ENCODE measurements around the gene ZMYND12.

The ZMYND12 gene

DNA sequence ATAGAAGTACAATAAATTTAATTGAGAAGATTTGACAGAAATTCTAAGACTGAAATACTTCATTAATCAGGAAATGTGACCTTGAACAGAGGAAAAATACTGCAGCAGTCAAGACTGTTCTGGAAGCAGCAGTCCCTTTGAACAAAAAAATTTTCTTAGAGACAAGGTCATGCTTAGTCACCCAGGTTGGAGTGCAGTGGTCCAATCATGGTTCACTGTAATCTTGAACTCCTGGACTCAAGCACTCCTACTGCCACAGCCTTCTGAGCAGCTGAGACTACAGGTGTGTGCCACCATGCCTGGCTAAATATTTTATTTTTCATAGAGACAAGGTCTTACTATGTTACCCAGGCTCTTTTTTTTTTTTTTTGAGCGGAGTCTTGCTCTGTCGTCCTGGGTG is 5.4 kb upstream of the ZMYND12 start:
- H4K8ac ChIP-seq (ENCODE audit: low read depth, low read length), result no peak overlapping the region
- H3K27me3 ChIP-seq (ENCODE audit: control insufficient read depth in 3 of 3, insufficient read depth in 3 of 3, low read depth in 1 of 3, low read length in 3 of 3), result no peaks in the 10 kb centered on the region
- peaks cover 9 to 10% of the 10 kb centered on the region in 2 donors for H3K4me1 ChIP-seq (ENCODE audit: control insufficient read depth in 2 of 2, insufficient read depth in 1 of 2, low read depth in 1 of 2, low read length in 2 of 2)
- H3K36me3 ChIP-seq (replicated peaks in 1 of 2; ENCODE audit: control insufficient read depth in 2 of 2, insufficient read depth in 2 of 2, low read length in 2 of 2), result peaks cover 0 to 25% of the 10 kb centered on the region in 2 donors
- no peak overlapping the region for H3K23ac ChIP-seq (ENCODE audit: low read depth, low read length, poor library complexity)
- no peak overlapping the region for H3K4me2 ChIP-seq (ENCODE audit: insufficient read depth, low read length, poor library complexity, severe bottlenecking)
- H3K14ac ChIP-seq (ENCODE audit: low read length), result no peak overlapping the region
- no peak overlapping the region for H2AFZ ChIP-seq (ENCODE audit: low read length)
- H3K79me1 ChIP-seq (ENCODE audit: low read depth, low read length), result no peaks in the 10 kb centered on the region
- no peak overlapping the region for H3K9ac ChIP-seq (ENCODE audit: low read depth, low read length, poor library complexity)
- no peak overlapping the region for H2BK120ac ChIP-seq (ENCODE audit: low read depth, low read length)
- no peak overlapping the region for H3K27ac ChIP-seq (replicated peaks; ENCODE audit: low read length)
- H2BK5ac ChIP-seq (ENCODE audit: low read length), result no peak overlapping the region
- H2BK12ac ChIP-seq (ENCODE audit: low read length), result no peak overlapping the region
- no peak overlapping the region for H3K18ac ChIP-seq (ENCODE audit: low read length)
- WGBS, 2 donors (ENCODE audit: extremely low coverage in 2 of 2, insufficient read length in 2 of 2, insufficient replicate concordance in 1 of 2), result no CpG with 5 or more reads among the region's 2 CpGs
- no peak overlapping the region for H2AK5ac ChIP-seq (ENCODE audit: low read depth, low read length)
- H2BK15ac ChIP-seq (ENCODE audit: low read length), result no peak overlapping the region
- no peak overlapping the region for H3K4ac ChIP-seq (ENCODE audit: low read length)
- no peak overlapping the region for H4K91ac ChIP-seq (ENCODE audit: low read depth, low read length, poor library complexity)
- no peak overlapping the region for H3K4me3 ChIP-seq (ENCODE audit: low read length in 2 of 2)
- no peak for DNase-seq (ENCODE audit: low spot score)
- no peaks in the 10 kb centered on the region for H3K9me3 ChIP-seq (replicated peaks in 1 of 2; ENCODE audit: control insufficient read depth in 2 of 2, insufficient read depth in 1 of 2, low read depth in 1 of 2, low read length in 2 of 2)

- no peak for DNase-seq (ENCODE audit: low spot score)
- Histone ChIP-seq H2BK120ac (ENCODE audit: low read depth, low read length) (peak overlapping the region; percentile 58), H3K18ac (ENCODE audit: low read length) (peak overlapping the region; percentile 98), H3K79me1 (ENCODE audit: low read depth, low read length) (no peaks in the 10 kb centered on the region), H4K91ac (ENCODE audit: low read depth, low read length, poor library complexity) (no peak overlapping the region), H4K8ac (ENCODE audit: low read depth, low read length) (no peak overlapping the region), H3K4me3 (ENCODE audit: low read length in 2 of 2) (peak overlapping the region; percentile 68 to 86), H3K9me3 (replicated peaks in 1 of 2; ENCODE audit: control insufficient read depth in 2 of 2, insufficient read depth in 1 of 2, low read depth in 1 of 2, low read length in 2 of 2) (no peaks in the 10 kb centered on the region), H3K27ac (replicated peaks; ENCODE audit: low read length) (peak overlapping the region; percentile 55), H3K36me3 (replicated peaks in 1 of 2; ENCODE audit: control insufficient read depth in 2 of 2, insufficient read depth in 2 of 2, low read length in 2 of 2) (peaks cover 0 to 25% of the 10 kb centered on the region in 2 donors), H2AFZ (ENCODE audit: low read length) (peak overlapping the region; percentile 87), H3K4me2 (ENCODE audit: insufficient read depth, low read length, poor library complexity, severe bottlenecking) (peak overlapping the region; percentile 94), H2BK12ac (ENCODE audit: low read length) (no peak overlapping the region), H3K23ac (ENCODE audit: low read depth, low read length, poor library complexity) (peak overlapping the region; percentile 96), H2BK15ac (ENCODE audit: low read length) (no peak overlapping the region), H3K4ac (ENCODE audit: low read length) (no peak overlapping the region), H2AK5ac (ENCODE audit: low read depth, low read length) (peak overlapping the region; percentile 90), H3K27me3 (ENCODE audit: control insufficient read depth in 3 of 3, insufficient read depth in 3 of 3, low read depth in 1 of 3, low read length in 3 of 3) (peaks cover 0 to 3% (median 0%) of the 10 kb centered on the region in 3 experiments), H3K4me1 (ENCODE audit: control insufficient read depth in 2 of 2, insufficient read depth in 1 of 2, low read depth in 1 of 2, low read length in 2 of 2) (peaks cover 5 to 10% of the 10 kb centered on the region in 2 donors), H3K9ac (ENCODE audit: low read depth, low read length, poor library complexity) (peak overlapping the region; percentile 99), H3K14ac (ENCODE audit: low read length) (peak overlapping the region; percentile 83), H2BK5ac (ENCODE audit: low read length) (peak overlapping the region; percentile 96)
- no CpG with 5 or more reads among the region's 23 CpGs for WGBS, 2 donors (ENCODE audit: extremely low coverage in 2 of 2, insufficient read length in 2 of 2, insufficient replicate concordance in 1 of 2)
Measured at GRCh38 chr1:42456754-42457089, 900 bp upstream of the ZMYND12 start.

- Histone ChIP-seq H2AFZ (ENCODE audit: low read length) (no peak overlapping the region), H2BK15ac (ENCODE audit: low read length) (no peak overlapping the region), H3K36me3 (replicated peaks in 1 of 2; ENCODE audit: control insufficient read depth in 2 of 2, insufficient read depth in 2 of 2, low read length in 2 of 2) (peaks cover 0 to 16% of the 10 kb centered on the region in 2 donors), H3K9ac (ENCODE audit: low read depth, low read length, poor library complexity) (no peak overlapping the region), H3K4ac (ENCODE audit: low read length) (no peak overlapping the region), H3K79me1 (ENCODE audit: low read depth, low read length) (no peaks in the 10 kb centered on the region), H3K14ac (ENCODE audit: low read length) (no peak overlapping the region), H2AK5ac (ENCODE audit: low read depth, low read length) (no peak overlapping the region), H3K4me1 (ENCODE audit: control insufficient read depth in 2 of 2, insufficient read depth in 1 of 2, low read depth in 1 of 2, low read length in 2 of 2) (peaks cover 5 to 10% of the 10 kb centered on the region in 2 donors), H3K27ac (replicated peaks; ENCODE audit: low read length) (no peak overlapping the region), H2BK12ac (ENCODE audit: low read length) (no peak overlapping the region), H4K8ac (ENCODE audit: low read depth, low read length) (no peak overlapping the region), H3K27me3 (ENCODE audit: control insufficient read depth in 3 of 3, insufficient read depth in 3 of 3, low read depth in 1 of 3, low read length in 3 of 3) (peaks cover 0 to 3% (median 0%) of the 10 kb centered on the region in 3 experiments), H2BK5ac (ENCODE audit: low read length) (no peak overlapping the region), H3K18ac (ENCODE audit: low read length) (no peak overlapping the region), H4K91ac (ENCODE audit: low read depth, low read length, poor library complexity) (no peak overlapping the region), H3K9me3 (replicated peaks in 1 of 2; ENCODE audit: control insufficient read depth in 2 of 2, insufficient read depth in 1 of 2, low read depth in 1 of 2, low read length in 2 of 2) (no peaks in the 10 kb centered on the region), H3K4me3 (ENCODE audit: low read length in 2 of 2) (no peak overlapping the region), H3K4me2 (ENCODE audit: insufficient read depth, low read length, poor library complexity, severe bottlenecking) (no peak overlapping the region), H2BK120ac (ENCODE audit: low read depth, low read length) (no peak overlapping the region), H3K23ac (ENCODE audit: low read depth, low read length, poor library complexity) (no peak overlapping the region)
- no peak for DNase-seq (ENCODE audit: low spot score)
- no CpG with 5 or more reads among the region's 5 CpGs for WGBS, 2 donors (ENCODE audit: extremely low coverage in 2 of 2, insufficient read length in 2 of 2, insufficient replicate concordance in 1 of 2)
Measured at GRCh38 chr1:42454403-42454802, 1.4 kb downstream of the ZMYND12 start.

DNA sequence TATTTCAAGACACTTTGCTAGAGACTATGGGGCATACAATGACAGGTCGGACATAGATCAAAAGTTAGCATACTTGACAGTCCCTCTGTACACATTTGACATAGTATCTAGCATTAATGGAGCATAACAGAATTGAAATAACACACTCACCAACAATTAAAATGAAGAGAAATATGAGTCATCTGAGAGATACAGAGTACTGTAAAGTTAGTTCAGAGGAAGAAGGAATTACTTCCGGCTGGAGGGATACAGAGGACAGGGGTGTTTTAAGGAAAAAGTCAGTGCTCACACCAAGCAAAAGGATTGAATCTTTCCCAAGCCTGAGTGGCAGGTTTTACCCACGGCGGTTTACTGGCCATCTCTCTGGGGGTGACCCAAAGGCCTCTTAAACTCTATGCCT is 2.4 kb downstream of the ZMYND12 start:
- peaks cover 0 to 5% (median under 1%) of the 10 kb centered on the region in 3 experiments for H3K27me3 ChIP-seq (ENCODE audit: control insufficient read depth in 3 of 3, insufficient read depth in 3 of 3, low read depth in 1 of 3, low read length in 3 of 3)
- peaks cover 5 to 10% of the 10 kb centered on the region in 2 donors for H3K4me1 ChIP-seq (ENCODE audit: control insufficient read depth in 2 of 2, insufficient read depth in 1 of 2, low read depth in 1 of 2, low read length in 2 of 2)
- no peak overlapping the region for H2BK15ac ChIP-seq (ENCODE audit: low read length)
- H2BK5ac ChIP-seq (ENCODE audit: low read length), result no peak overlapping the region
- no peak overlapping the region for H3K4me3 ChIP-seq (ENCODE audit: low read length in 2 of 2)
- H2AFZ ChIP-seq (ENCODE audit: low read length), result no peak overlapping the region
- H2BK120ac ChIP-seq (ENCODE audit: low read depth, low read length), result no peak overlapping the region
- H3K18ac ChIP-seq (ENCODE audit: low read length), result no peak overlapping the region
- no peak overlapping the region for H3K27ac ChIP-seq (replicated peaks; ENCODE audit: low read length)
- DNase-seq (ENCODE audit: low spot score), result no peak
- H2BK12ac ChIP-seq (ENCODE audit: low read length), result no peak overlapping the region
- H3K14ac ChIP-seq (ENCODE audit: low read length), result no peak overlapping the region
- no peak overlapping the region for H4K8ac ChIP-seq (ENCODE audit: low read depth, low read length)
- no peak overlapping the region for H3K4ac ChIP-seq (ENCODE audit: low read length)
- no peak overlapping the region for H3K4me2 ChIP-seq (ENCODE audit: insufficient read depth, low read length, poor library complexity, severe bottlenecking)
- H3K36me3 ChIP-seq (replicated peaks in 1 of 2; ENCODE audit: control insufficient read depth in 2 of 2, insufficient read depth in 2 of 2, low read length in 2 of 2), result peaks cover 0 to 6% of the 10 kb centered on the region in 2 donors
- no CpG with 5 or more reads among the region's 4 CpGs for WGBS, 2 donors (ENCODE audit: extremely low coverage in 2 of 2, insufficient read length in 2 of 2, insufficient replicate concordance in 1 of 2)
- no peaks in the 10 kb centered on the region for H3K79me1 ChIP-seq (ENCODE audit: low read depth, low read length)
- no peaks in the 10 kb centered on the region for H3K9me3 ChIP-seq (replicated peaks in 1 of 2; ENCODE audit: control insufficient read depth in 2 of 2, insufficient read depth in 1 of 2, low read depth in 1 of 2, low read length in 2 of 2)
- no peak overlapping the region for H3K23ac ChIP-seq (ENCODE audit: low read depth, low read length, poor library complexity)
- no peak overlapping the region for H4K91ac ChIP-seq (ENCODE audit: low read depth, low read length, poor library complexity)
- no peak overlapping the region for H2AK5ac ChIP-seq (ENCODE audit: low read depth, low read length)
- no peak overlapping the region for H3K9ac ChIP-seq (ENCODE audit: low read depth, low read length, poor library complexity)

Measured in neuronal stem cell (in vitro differentiated cells).